Right lobe of liver (tissue), 6 donors: ENCODE data around the gene NOVA2. TPM values are rescaled to one million over a fixed set of nuclear protein-coding genes. Genes with fewer than 3 reads are reported as not detected.

ENCODE experiments used
- ATAC-seq, 4 donors: fragments of 200-7000 bp; cut with Tn5 transposase; one replicate each; pipeline ENCODE4 v1.9.1; 2020; ENCODE audit warnings: mild to moderate bottlenecking in 4 of 4, moderate library complexity in 4 of 4
- DNase-seq, 3 donors: peaks; one replicate each; pipeline ENCODE4 v3.0.0-alpha.2; 2020
- H3K27ac ChIP-seq, 3 donors: fragments of 200-600 bp; one replicate each; pipeline ENCODE4 v1.8.0; 2022
- H3K27me3 ChIP-seq, 2 donors: fragments of 200-600 bp; one replicate each; pipeline ENCODE4 v1.8.0; 2022
- H3K36me3 ChIP-seq, 4 donors: fragments of 200-600 bp; sonication (generic) in 1 of 4; one replicate each; pipeline versions ENCODE4 v1.5.1 to v1.8.0; 2017 to 2022; ENCODE audit warnings: control low read depth in 1 of 4
- H3K4me1 ChIP-seq, 4 donors: fragments of 200-600 bp; sonication (generic) in 1 of 4; one replicate each; pipeline versions ENCODE4 v1.5.1 to v1.8.0; 2017 to 2022; ENCODE audit warnings: control low read depth in 1 of 4
- H3K4me3 ChIP-seq, 3 donors: fragments of 200-600 bp; one replicate each; pipeline ENCODE4 v1.8.0; 2022
- H3K9me3 ChIP-seq, 4 donors: fragments of 200-600 bp; sonication (generic) in 1 of 4; one replicate each; pipeline versions ENCODE4 v1.5.1 to v1.8.0; 2017 to 2022; ENCODE audit warnings: control low read depth in 1 of 4
- CTCF ChIP-seq, 4 donors: fragments of 200-600 bp in 3 of 4; fragments of 450-650 bp in 1 of 4; IDR thresholded peaks; one replicate each; pipeline versions ENCODE4 v1.5.1 to v1.8.0; 2016 to 2022; ENCODE audit warnings: antibody characterized with exemption in 4 of 4, mild to moderate bottlenecking in 2 of 4
- POLR2A ChIP-seq: fragments of 450-650 bp; IDR thresholded peaks from one replicate; pipeline ENCODE4 v1.6.1; 2017; ENCODE audit warnings: antibody characterized with exemption, mild to moderate bottlenecking
- WGBS: methylation state at CpG from one replicate; pipeline ENCODE4 v1.1.6; 2018; ENCODE audit warnings: low coverage, low lambda C conversion rate; ENCODE audit not compliant: insufficient coverage; ENCODE audit errors: missing lambda C conversion rate; 5-methylcytosine and 5-hydroxymethylcytosine counted together
- intact Hi-C, 2 donors: fragments of 100-400 bp; cut with DNase I; formaldehyde crosslinking; loops; one replicate each; pipeline versions ENCODE4 v1.11.2 to v1.14.1; 2022
- microRNA counts: library from miRNA; unstranded; fragments of <30 nt; microRNA quantifications from one replicate; lab custom pipeline; 2016
- microRNA-seq, 2 donors: library from miRNA; unstranded; fragments of <30 nt; microRNA quantifications; one replicate each; pipeline ENCODE4, GENCODE V29; 2019 to 2020
- small RNA-seq, 2 experiments: library from RNA; depleted of rRNA; stranded (forward); fragments of <200 nt; gene quantifications; one replicate each; pipeline ENCODE3, GENCODE V24; 2016
- total RNA-seq, 6 experiments: library from RNA; depleted of rRNA in 2 of 6; stranded (reverse); fragments of >200 nt in 2 of 6; fragmentation: NEBNext Ultra II Directional in 3 of 6; extraction: Animal tissue kit (Norgen Biotek cat#: 25700) in 3 of 6; gene quantifications; one replicate each; pipeline versions ENCODE4 v1.1.0 to v1.2.4, GENCODE V29; 2016 to 2023
- donor health status: DM: no; HTN: yes; CAD: no.
- donor health status: DM: no; HTN: no; CAD: no.
- donor health status: DM: no; HTN: no; CAD: no.
- donor health status: DM: no; HTN: yes; CAD: no.
- donor health status: DM: no; HTN: yes; CAD: no.

NOVA2 gene
- total RNA-seq, 6 experiments from 2014 or later, result 0.66 to 2.5 (median 0.85) TPM

- no peaks in the 10 kb centered on the region for H3K9me3 ChIP-seq
- no peaks in the 10 kb centered on the region for H3K36me3 ChIP-seq
- peak; percentile 54 to 66 (median 63) for DNase-seq
- peaks cover 2 to 43% (median 20%) of the 10 kb centered on the region in 4 donors for H3K4me1 ChIP-seq
- H3K27ac ChIP-seq, result peak overlapping the region; percentile 78 to 86 (median 84)
- no CpG with 5 or more reads among the region's 72 CpGs for WGBS
- ATAC-seq, result no peak
- peak overlapping the region; percentile 69 to 83 (median 80) for H3K4me3 ChIP-seq
- TF ChIP-seq CTCF (IDR thresholded peaks at IDR 0.05), result no peak
- TF ChIP-seq POLR2A, result no peak
- intact Hi-C loops, result loop anchor here in 1 of 2 donors (10.0 kb wide), 1 partner anchor 70 kb away; the partner anchor contains the start of gene RSPH6A
- H3K27me3 ChIP-seq, result no peaks in the 10 kb centered on the region
Observed at GRCh38 chr19:45884682-45885555, 88.7 kb downstream of the NOVA2 start.

- DNase-seq (peak in 1 of 3 donors; percentile 65), ATAC-seq (no peak)
- no peaks in the 10 kb centered on the region for H3K9me3 ChIP-seq
- peak overlapping the region in 1 of 3 donors; percentile 7 for H3K27ac ChIP-seq
- H3K27me3 ChIP-seq, result no peaks in the 10 kb centered on the region
- 40% methylated on average over 1 of the region's 57 CpGs for WGBS
- peak overlapping the region; percentile 69 to 83 (median 80) for H3K4me3 ChIP-seq
- intact Hi-C loops, result loop anchor here in 1 of 2 donors (10.0 kb wide), 1 partner anchor 69 kb away; the partner anchor contains the start of gene RSPH6A
- H3K36me3 ChIP-seq, result no peaks in the 10 kb centered on the region
- peaks cover 2 to 52% (median 24%) of the 10 kb centered on the region in 4 donors for H3K4me1 ChIP-seq
- no peak for TF ChIP-seq CTCF (IDR thresholded peaks at IDR 0.05)
- no peak for TF ChIP-seq POLR2A
Observed at GRCh38 chr19:45883881-45884681, 89.6 kb downstream of the NOVA2 start.

MicroRNAs encoded within 50 kb of the gene (microRNA counts, 767-probe panel; counts per million panel counts)
- microRNA hsa-miR-769-3p (lab: Ali Mortazavi, UCI) (237 counts per million), microRNA hsa-miR-769-5p (lab: Ali Mortazavi, UCI) (237 counts per million)

Small RNA genes within 50 kb of the gene (microRNA-seq; reads per million reads assigned to microRNA genes)
- gene MIR769, result 41.9 to 49.4 reads per million in 2 donors

Small RNA genes within 50 kb of the gene (small RNA-seq; reads per million reads assigned to genes)
- 57.5 to 66.3 reads per million in 2 experiments for gene MIR769

Other genes with a start within 250 kb of the NOVA2 start
- 10 to 100 TPM in 1 of 6 experiments, 1 to 10 TPM in 5; 5.6 to 12.4 (median 7.4) TPM for gene FBXO46, start 243.0 kb downstream of the NOVA2 start, total RNA-seq
- gene MEIOSIN, start 240.4 kb downstream of the NOVA2 start, total RNA-seq, result under 1 TPM in 1 of 6 experiments, not detected in 5; 0.24 TPM
- 10 to 100 TPM in 3 of 6 experiments, 1 to 10 TPM in 3; 7.8 to 11.6 (median 9.5) TPM for gene SIX5, start 204.6 kb downstream of the NOVA2 start, total RNA-seq
- gene DMPK, start 191.4 kb downstream of the NOVA2 start, total RNA-seq, result 10 to 100 TPM in 1 of 6 experiments, 1 to 10 TPM in 5; 4.3 to 14.9 (median 8.7) TPM
- gene DMWD, start 181.0 kb downstream of the NOVA2 start, total RNA-seq, result 10 to 100 TPM in 4 of 6 experiments, 1 to 10 TPM in 2; 8.3 to 14.3 (median 11.9) TPM
- gene RSPH6A, start 158.6 kb downstream of the NOVA2 start, total RNA-seq, result not detected
- gene SYMPK, start 110.7 kb downstream of the NOVA2 start, total RNA-seq, result 10 to 100 TPM; 31.1 to 50.1 (median 42.0) TPM
- 10 to 100 TPM; 18.2 to 36.1 (median 25.3) TPM for gene FOXA3, start 109.5 kb downstream of the NOVA2 start, total RNA-seq
- 10 to 100 TPM; 12.8 to 21.5 (median 15.5) TPM for gene IRF2BP1, start 87.7 kb downstream of the NOVA2 start, total RNA-seq
- 1 to 10 TPM; 2.5 to 5.2 (median 3.9) TPM for gene MYPOP, start 71.3 kb downstream of the NOVA2 start, total RNA-seq
- gene NANOS2, start 59.1 kb downstream of the NOVA2 start, total RNA-seq, result not detected
- 1 to 10 TPM; 5.8 to 9.7 (median 8.1) TPM for gene CCDC61, start 21.6 kb upstream of the NOVA2 start, total RNA-seq
- gene PGLYRP1, start 49.2 kb upstream of the NOVA2 start, total RNA-seq, result 1 to 10 TPM in 1 of 6 experiments, under 1 TPM in 1, not detected in 4; 0.86 to 1.1 TPM
- not detected for gene IGFL4, start 67.1 kb upstream of the NOVA2 start, total RNA-seq
- not detected for gene IGFL3, start 150.8 kb upstream of the NOVA2 start, total RNA-seq
- not detected for gene IGFL2, start 174.4 kb upstream of the NOVA2 start, total RNA-seq